VCaP (cell line): ENCODE data around the gene CNKSR1.

Experiments
- H3K27ac ChIP-seq: fragments of 450-650 bp; 2 replicates; pipeline ENCODE4 v1.5.1; 2017
- TF ChIP-seq, protein P1 (sequence below): fragments of 450-650 bp; conservative IDR thresholded peaks from 2 replicates; pipeline ENCODE4 v1.5.1; 2017; ENCODE audit warnings: mild to moderate bottlenecking, moderate library complexity

The CNKSR1 gene

DNA sequence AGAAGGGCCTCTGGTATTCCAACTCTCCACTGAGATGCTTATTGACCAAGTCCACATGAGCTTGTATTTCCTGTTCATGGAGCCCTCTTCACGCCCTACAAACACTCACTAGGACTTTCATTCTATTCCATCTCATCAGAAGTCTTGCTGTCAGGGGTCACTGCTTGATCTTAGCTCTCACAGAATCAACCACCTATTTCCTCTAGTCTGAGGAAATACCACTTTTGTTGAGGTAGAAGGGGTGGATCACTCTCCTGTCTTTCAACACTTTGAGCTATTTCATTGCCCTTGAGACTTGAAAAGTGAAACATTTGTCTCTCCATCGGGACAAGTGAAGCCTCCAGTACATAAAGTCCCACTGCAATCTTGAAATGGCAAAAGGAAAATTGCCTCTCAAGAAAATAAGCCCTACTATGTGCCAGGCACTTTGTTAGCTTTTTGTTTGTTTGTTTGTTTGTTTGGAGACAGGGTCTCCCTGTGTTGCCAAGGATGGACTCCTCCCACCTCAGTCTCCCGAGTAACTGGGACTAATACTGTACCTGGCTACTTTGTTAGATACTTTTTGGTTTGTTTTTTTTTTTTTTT lies 38.2 kb upstream of the CNKSR1 start:
- TF ChIP-seq, protein P1, sequence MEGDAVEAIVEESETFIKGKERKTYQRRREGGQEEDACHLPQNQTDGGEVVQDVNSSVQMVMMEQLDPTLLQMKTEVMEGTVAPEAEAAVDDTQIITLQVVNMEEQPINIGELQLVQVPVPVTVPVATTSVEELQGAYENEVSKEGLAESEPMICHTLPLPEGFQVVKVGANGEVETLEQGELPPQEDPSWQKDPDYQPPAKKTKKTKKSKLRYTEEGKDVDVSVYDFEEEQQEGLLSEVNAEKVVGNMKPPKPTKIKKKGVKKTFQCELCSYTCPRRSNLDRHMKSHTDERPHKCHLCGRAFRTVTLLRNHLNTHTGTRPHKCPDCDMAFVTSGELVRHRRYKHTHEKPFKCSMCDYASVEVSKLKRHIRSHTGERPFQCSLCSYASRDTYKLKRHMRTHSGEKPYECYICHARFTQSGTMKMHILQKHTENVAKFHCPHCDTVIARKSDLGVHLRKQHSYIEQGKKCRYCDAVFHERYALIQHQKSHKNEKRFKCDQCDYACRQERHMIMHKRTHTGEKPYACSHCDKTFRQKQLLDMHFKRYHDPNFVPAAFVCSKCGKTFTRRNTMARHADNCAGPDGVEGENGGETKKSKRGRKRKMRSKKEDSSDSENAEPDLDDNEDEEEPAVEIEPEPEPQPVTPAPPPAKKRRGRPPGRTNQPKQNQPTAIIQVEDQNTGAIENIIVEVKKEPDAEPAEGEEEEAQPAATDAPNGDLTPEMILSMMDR, result no peak
- no peak overlapping the region for H3K27ac ChIP-seq

DNA sequence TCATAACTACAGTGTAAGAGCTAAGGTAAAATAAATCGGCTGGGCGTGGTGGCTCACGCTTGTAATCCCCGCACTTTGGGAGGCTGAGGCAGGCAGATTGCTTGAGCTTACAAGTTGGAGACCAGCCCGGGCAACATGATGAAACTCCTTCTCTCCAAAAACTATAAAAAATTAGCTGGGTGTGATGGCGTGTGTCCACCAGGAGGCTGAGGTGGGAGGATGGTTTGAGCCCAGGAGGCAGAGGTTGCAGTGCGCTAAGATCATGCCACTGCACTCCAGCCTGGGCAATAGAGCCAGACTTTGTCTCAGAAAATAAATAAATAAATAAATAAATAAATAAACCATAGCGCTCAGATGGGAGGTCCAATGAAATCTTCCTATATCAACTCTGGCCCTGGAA lies 35.1 kb upstream of the CNKSR1 start:
- TF ChIP-seq, protein P1, result no peak
- no peak overlapping the region for H3K27ac ChIP-seq

DNA sequence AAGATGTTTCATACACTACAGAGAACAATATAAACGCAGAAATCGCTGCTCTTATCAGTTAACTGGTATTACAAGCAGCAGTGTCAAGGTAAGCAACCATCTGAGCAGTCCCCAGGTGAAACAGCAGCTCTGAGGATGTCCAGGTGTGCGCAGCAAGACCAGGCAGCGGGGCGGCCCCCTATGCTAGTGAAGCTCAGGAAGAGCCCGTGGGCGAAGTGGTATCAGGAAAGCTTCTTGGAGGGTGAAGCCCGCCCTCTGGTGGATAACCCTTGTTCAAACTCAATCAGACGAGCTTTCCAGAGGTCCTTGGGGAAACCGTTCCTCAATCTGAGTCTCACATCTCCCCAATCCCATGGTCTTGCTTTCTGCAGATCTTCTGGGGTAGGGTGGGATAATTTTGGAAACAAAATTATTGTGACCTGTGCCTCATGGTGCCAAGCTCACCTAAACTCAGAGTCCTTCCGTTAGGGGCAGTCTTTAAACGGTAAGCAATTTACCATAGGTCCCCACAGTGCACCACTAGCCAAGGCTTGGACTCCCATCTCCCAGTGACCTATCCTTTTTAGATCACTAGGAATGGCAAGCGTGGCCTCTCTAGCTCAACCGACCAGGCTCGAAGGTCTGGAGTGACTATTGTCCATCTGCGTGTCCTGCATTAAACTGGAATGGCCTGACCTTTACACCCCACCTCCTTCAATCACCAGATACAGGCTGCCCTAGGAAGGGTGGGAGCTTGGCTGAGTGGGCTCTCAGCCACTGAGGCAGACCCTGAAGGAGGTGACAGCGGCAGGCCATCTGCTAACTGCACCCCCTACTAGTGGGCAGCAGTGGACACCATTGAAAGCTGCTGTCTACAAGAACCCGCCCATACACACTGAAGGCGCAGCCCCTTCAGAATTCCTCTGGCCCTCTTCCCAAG lies 32.0 kb upstream of the CNKSR1 start:
- no peak overlapping the region for H3K27ac ChIP-seq
- TF ChIP-seq, protein P1, result peak; percentile 86

DNA sequence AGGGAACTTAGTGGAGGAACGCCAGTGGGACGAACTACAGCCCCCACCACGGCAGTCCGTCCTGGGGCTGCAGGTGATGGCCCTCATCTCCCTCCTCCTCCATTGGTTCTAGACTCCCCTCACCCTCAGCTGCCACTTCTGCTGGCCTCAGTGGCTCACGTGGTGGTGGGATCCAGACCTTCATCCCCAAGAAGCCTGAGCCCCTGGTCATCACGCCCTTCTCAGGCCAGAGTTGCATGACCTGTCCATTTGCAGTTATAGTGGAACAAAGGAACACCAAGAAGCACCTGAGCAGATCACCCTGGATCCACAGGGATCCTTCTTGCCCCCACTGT lies 31.4 kb upstream of the CNKSR1 start:
- no peak overlapping the region for H3K27ac ChIP-seq
- TF ChIP-seq, protein P1, result no peak

DNA sequence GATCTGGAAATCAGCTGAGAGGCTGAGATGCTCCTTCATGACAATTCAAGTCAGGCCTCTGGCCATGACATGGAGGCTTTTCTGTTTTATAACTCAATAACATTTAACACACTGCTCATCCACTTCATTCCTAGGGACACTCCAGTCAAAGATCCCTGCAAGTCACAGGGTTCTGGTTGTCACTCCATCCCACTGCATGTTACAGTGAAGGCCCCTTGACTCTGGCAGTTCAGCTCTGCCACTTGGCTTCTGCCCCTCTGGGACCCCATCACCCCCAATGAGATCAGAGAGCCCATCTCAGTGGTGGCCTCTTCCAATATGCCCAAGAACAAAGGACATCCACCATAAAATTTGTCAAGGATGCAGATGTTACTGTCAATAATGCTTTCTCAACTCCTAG lies 28.4 kb upstream of the CNKSR1 start:
- no peak overlapping the region for H3K27ac ChIP-seq
- TF ChIP-seq, protein P1, result no peak

DNA sequence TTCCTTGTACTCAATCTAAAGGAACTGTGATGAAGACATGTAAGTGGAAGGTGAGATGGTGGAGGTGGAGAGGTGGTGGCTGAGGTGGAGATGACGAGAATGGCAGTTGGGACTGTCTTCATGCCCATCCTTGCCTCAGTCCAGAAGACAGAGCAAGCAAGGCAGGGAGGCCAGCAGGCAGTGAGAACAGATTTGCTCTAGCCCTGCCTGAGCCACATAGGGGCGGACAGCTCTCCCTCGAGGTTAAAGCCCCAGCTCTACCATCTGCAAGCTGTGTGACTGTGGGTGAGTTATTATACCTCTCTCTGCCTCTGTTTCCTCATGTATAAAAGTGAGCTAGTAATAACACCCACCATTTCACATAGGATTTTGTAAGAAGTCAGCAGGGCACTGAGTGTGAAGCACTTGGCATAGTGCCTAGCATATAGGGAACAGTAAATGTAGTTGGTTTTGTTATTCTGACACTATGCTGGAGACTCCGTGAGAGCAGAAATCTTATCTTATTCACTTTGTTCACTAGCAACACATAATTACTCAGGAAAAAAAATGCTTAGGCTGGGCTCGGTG lies 23.2 kb upstream of the CNKSR1 start:
- TF ChIP-seq, protein P1, result no peak

DNA sequence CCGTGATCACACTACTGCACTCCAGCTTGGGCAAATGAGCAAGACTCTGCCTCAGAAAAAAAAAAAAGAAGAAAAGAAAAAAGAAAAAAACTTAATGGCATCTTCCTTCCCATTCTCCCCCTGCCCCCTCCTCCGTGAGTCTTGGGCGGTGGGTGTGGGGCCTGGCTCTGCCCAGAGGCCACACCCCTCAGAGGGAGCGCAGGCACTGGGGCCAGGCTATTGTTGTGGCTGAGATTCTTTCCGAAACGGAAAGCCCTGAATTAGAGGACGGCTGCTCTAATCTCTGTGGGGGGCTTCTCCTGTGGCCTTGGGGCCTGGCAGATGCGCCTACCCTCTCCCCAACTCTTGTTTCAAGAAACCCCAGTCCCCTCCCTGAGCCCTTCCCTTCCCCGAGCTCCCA lies 22.5 kb upstream of the CNKSR1 start:
- TF ChIP-seq, protein P1, result no peak
- no peak overlapping the region for H3K27ac ChIP-seq

More for the DNA sequence above, 23.2 kb upstream of the CNKSR1 start:
- H3K27ac ChIP-seq, result no peak overlapping the region
